GM10248 (cell line): ENCODE results near the gene GPR65.
A peak's percentile ranks its signal among the peaks of the same experiment; 100 is the strongest.
"Not testable (repeated sequence)": the region's sequence is repeated elsewhere in the genome, so short reads cannot be mapped to it uniquely, and the experiment has no call there.

Experiments used
- CTCF ChIA-PET: fragments of 300-600 bp; sonication (Branson Sonifier 250); formaldehyde crosslinking; extraction: SDS; loops from one replicate; lab custom pipeline; 2021; ENCODE audit warnings: antibody characterized with exemption; lab: Yijun Ruan, JAX
- POLR2A ChIA-PET: fragments of 350-650 bp; sonication (Branson Sonifier 250); formaldehyde crosslinking; extraction: SDS; loops from one replicate; lab custom pipeline; 2020; ENCODE audit warnings: antibody characterized with exemption; lab: Yijun Ruan, JAX
- DNase-seq: peaks from one replicate; pipeline ENCODE4 v3.0.0; 2012; ENCODE audit errors: extremely low spot score
- CTCF ChIP-seq: IDR thresholded peaks from 2 replicates; pipeline ENCODE4 v1.5.1; 2012; ENCODE audit warnings: mild to moderate bottlenecking, low read depth; ENCODE audit errors: extremely low read depth, missing control alignments, control extremely low read depth

Gene GPR65

GRCh38 chr14:88016768-88017167 lies 11.8 kb downstream of the GPR65 start:
- CTCF ChIA-PET: interaction anchor here (0.9 to 5.3 kb wide), 7 partner anchors 9 to 152 kb away, joined by 3 to 37 read pairs (median 3); no protein-coding TSS in a partner anchor
- TF ChIP-seq CTCF: no peak
- POLR2A ChIA-PET: no interaction called here
- DNase-seq: no peak

GRCh38 chr14:88017535-88017934 lies 12.6 kb downstream of the GPR65 start:
- POLR2A ChIA-PET: no interaction called here

GRCh38 chr14:88023658-88024187 lies 18.8 kb downstream of the GPR65 start:
- ChIA-PET CTCF (no interaction called here), POLR2A (no interaction called here)
- TF ChIP-seq CTCF: no peak
- DNase-seq: peak; percentile 7

More at GRCh38 chr14:88017535-88017934, 12.6 kb downstream of the GPR65 start:
- CTCF ChIA-PET: interaction anchor here (0.7 to 5.3 kb wide), 7 partner anchors 8 to 151 kb away, joined by 3 to 37 read pairs (median 3); no protein-coding TSS in a partner anchor
- no peak for DNase-seq
- TF ChIP-seq CTCF: no peak

- DNase-seq, CTCF ChIA-PET, POLR2A ChIA-PET: not testable (repeated sequence)
These were observed 19.5 kb downstream of the GPR65 start for GRCh38 chr14:88024252-88025086.

GRCh38 chr14:88025313-88025712 lies 20.4 kb downstream of the GPR65 start:
- CTCF ChIA-PET: interaction anchor here (1.4 to 2.5 kb wide), 2 partner anchors 8 to 10 kb away, joined by 3 to 10 read pairs; no protein-coding TSS in a partner anchor
- no peak for DNase-seq
- TF ChIP-seq CTCF: no peak
- POLR2A ChIA-PET: no interaction called here

- DNase-seq: no peak
- POLR2A ChIA-PET: interaction anchor here (0.8 kb wide), 1 partner anchor 11 kb away, joined by 3 read pairs; no protein-coding TSS in a partner anchor
- CTCF ChIA-PET: interaction anchor here (1.0 to 2.5 kb wide), 2 partner anchors 12 to 80 kb away, joined by 3 to 10 read pairs; no protein-coding TSS in a partner anchor
- no peak for TF ChIP-seq CTCF
These were observed 22.0 kb downstream of the GPR65 start for GRCh38 chr14:88026890-88027289.
